A673 (cell line): Measurements from ENCODE around the gene TLNRD1. TPM values are rescaled to one million over a fixed set of nuclear protein-coding genes. Genes with fewer than 3 reads are reported as not detected.

ENCODE experiments used
- BruUV-seq: library from RNA; stranded (reverse); fragments of 400-500 nt; replicated peaks from 2 replicates; lab custom pipeline; 2021; lab: Mats Ljungman, UMichigan
- CTCF ChIA-PET: fragments of 300-600 bp; sonication (Branson Sonifier 250); formaldehyde crosslinking; loops from one replicate; lab custom pipeline; 2022; ENCODE audit warnings: antibody characterized with exemption; lab: Charles Lee
- POLR2A ChIA-PET: fragments of 300-600 bp; sonication (Branson Sonifier 250); formaldehyde crosslinking; loops from one replicate; lab custom pipeline; 2022; ENCODE audit warnings: antibody characterized with exemption; ENCODE audit not compliant: low non-redundant PET; lab: Charles Lee
- DNase-seq: peaks from one replicate; pipeline ENCODE4 v3.0.0-alpha.2; 2015; ENCODE audit warnings: low spot score
- H3K27ac ChIP-seq: fragments of 200-600 bp; sonication (generic); 2 replicates; pipeline ENCODE4 v1.5.1; 2016; ENCODE audit warnings: mixed run types, low read depth, mild to moderate bottlenecking, mixed read lengths, antibody characterized with exemption, low read length; ENCODE audit not compliant: poor library complexity, severe bottlenecking
- H3K27me3 ChIP-seq: fragments of 200-600 bp; sonication (generic); replicated peaks from 2 replicates; pipeline ENCODE4 v1.6.1; 2017; ENCODE audit warnings: mixed run types, low read depth, mild to moderate bottlenecking, mixed read lengths, antibody characterized with exemption, low read length; ENCODE audit not compliant: insufficient read depth, poor library complexity
- H3K36me3 ChIP-seq: fragments of 200-600 bp; sonication (generic); 2 replicates; pipeline ENCODE4 v1.6.1; 2016; ENCODE audit warnings: mixed run types, mild to moderate bottlenecking, mixed read lengths, antibody characterized with exemption, low read length; ENCODE audit not compliant: insufficient read depth, poor library complexity, severe bottlenecking
- H3K4me1 ChIP-seq: fragments of 200-600 bp; sonication (generic); 2 replicates; pipeline ENCODE4 v1.6.1; 2017; ENCODE audit warnings: mixed run types, mild to moderate bottlenecking, mixed read lengths, antibody characterized with exemption, low read length; ENCODE audit not compliant: insufficient read depth, poor library complexity, severe bottlenecking
- H3K4me3 ChIP-seq: fragments of 200-600 bp; sonication (generic); 2 replicates; pipeline ENCODE4 v1.5.1; 2016; ENCODE audit warnings: low read depth, mixed run types, mild to moderate bottlenecking, mixed read lengths, low read length; ENCODE audit not compliant: poor library complexity, severe bottlenecking
- H3K9me3 ChIP-seq: fragments of 200-600 bp; sonication (generic); 2 replicates; pipeline ENCODE4 v1.6.1; 2016; ENCODE audit warnings: mixed run types, low read depth, mild to moderate bottlenecking, mixed read lengths, antibody characterized with exemption, low read length; ENCODE audit not compliant: poor library complexity, severe bottlenecking
- CTCF ChIP-seq: fragments of 300-800, 200-600 bp; sonication (generic); conservative IDR thresholded peaks from 2 replicates; pipeline ENCODE4 v1.5.1; 2017; ENCODE audit warnings: low read depth, mild to moderate bottlenecking, antibody characterized with exemption, low read length, moderate library complexity, mixed read lengths
- EZH2 ChIP-seq: fragments of 200-600 bp; sonication (generic); IDR thresholded peaks from 2 replicates; pipeline ENCODE4 v1.6.1; 2017; ENCODE audit warnings: borderline replicate concordance, low read depth, mild to moderate bottlenecking, mixed read lengths, antibody characterized with exemption, low read length; ENCODE audit not compliant: poor library complexity, severe bottlenecking
- intact Hi-C: fragments of 100-400 bp; cut with micrococcal nuclease; formaldehyde crosslinking; loops from one replicate; pipeline ENCODE4 v1.10.0; 2022; ENCODE audit not compliant: unreplicated experiment
- total RNA-seq: library from RNA; stranded (reverse); gene quantifications from 2 replicates; pipeline ENCODE4 v1.2.3, GENCODE V29; 2021

Gene TLNRD1
- total RNA-seq, 1 experiment from 2014 or later, result 21.8 TPM

GRCh38 chr15:80976851-80977250 is 23.9 kb upstream of the TLNRD1 start:
- ChIA-PET CTCF (interaction anchor here (2.3 kb wide), 1 partner anchor 289 kb away, joined by 13 read pairs; no protein-coding TSS in a partner anchor), POLR2A (no interaction called here)
- intact Hi-C loops, result loop anchor here (1.0 kb wide), 1 partner anchor 289 kb away; no protein-coding TSS in a partner anchor

GRCh38 chr15:80977627-80978036 is 23.1 kb upstream of the TLNRD1 start:
- peaks cover 10% of the 10 kb centered on the region for H3K4me1 ChIP-seq
- no peak overlapping the region for H3K4me3 ChIP-seq
- intact Hi-C loops, result loop anchor here (1.0 kb wide), 1 partner anchor 289 kb away; no protein-coding TSS in a partner anchor
- ChIA-PET CTCF (interaction anchor here (0.6 to 2.3 kb wide), 2 partner anchors 264 to 289 kb away, joined by 3 to 13 read pairs; no protein-coding TSS in a partner anchor), POLR2A (no interaction called here)
- H3K27ac ChIP-seq, result no peak overlapping the region
- no TSS peak for BruUV-seq
- no peaks in the 10 kb centered on the region for H3K9me3 ChIP-seq
- peak; percentile 55 for DNase-seq
- H3K36me3 ChIP-seq, result peaks cover 33% of the 10 kb centered on the region
- TF ChIP-seq CTCF, result peak; percentile 57
- no peak for TF ChIP-seq EZH2
- H3K27me3 ChIP-seq, result no peaks in the 10 kb centered on the region

More at GRCh38 chr15:80976851-80977250, 23.9 kb upstream of the TLNRD1 start:
- H3K36me3 ChIP-seq, result peaks cover 26% of the 10 kb centered on the region
- H3K27me3 ChIP-seq, result no peaks in the 10 kb centered on the region
- H3K4me1 ChIP-seq, result peaks cover 10% of the 10 kb centered on the region
- DNase-seq, result no peak
- H3K27ac ChIP-seq, result no peak overlapping the region
- no TSS peak for BruUV-seq
- TF ChIP-seq EZH2, result no peak
- TF ChIP-seq CTCF, result no peak
- H3K9me3 ChIP-seq, result no peaks in the 10 kb centered on the region
- no peak overlapping the region for H3K4me3 ChIP-seq

GRCh38 chr15:80978685-80979329 is 21.9 kb upstream of the TLNRD1 start:
- H3K36me3 ChIP-seq, result peaks cover 29% of the 10 kb centered on the region
- CTCF ChIA-PET, result no interaction called here
- intact Hi-C loops, result no loop called here
- DNase-seq, result peak; percentile 45
- H3K27me3 ChIP-seq, result no peaks in the 10 kb centered on the region
- POLR2A ChIA-PET, result no interaction called here
- peaks cover 10% of the 10 kb centered on the region for H3K4me1 ChIP-seq
- no peak for TF ChIP-seq EZH2
- H3K4me3 ChIP-seq, result no peak overlapping the region
- H3K27ac ChIP-seq, result peak overlapping the region; percentile 73
- TSS peak; percentile 49 for BruUV-seq
- no peaks in the 10 kb centered on the region for H3K9me3 ChIP-seq
